Measurements from ENCODE around the gene GNAI2.

Gene GNAI2

DNA sequence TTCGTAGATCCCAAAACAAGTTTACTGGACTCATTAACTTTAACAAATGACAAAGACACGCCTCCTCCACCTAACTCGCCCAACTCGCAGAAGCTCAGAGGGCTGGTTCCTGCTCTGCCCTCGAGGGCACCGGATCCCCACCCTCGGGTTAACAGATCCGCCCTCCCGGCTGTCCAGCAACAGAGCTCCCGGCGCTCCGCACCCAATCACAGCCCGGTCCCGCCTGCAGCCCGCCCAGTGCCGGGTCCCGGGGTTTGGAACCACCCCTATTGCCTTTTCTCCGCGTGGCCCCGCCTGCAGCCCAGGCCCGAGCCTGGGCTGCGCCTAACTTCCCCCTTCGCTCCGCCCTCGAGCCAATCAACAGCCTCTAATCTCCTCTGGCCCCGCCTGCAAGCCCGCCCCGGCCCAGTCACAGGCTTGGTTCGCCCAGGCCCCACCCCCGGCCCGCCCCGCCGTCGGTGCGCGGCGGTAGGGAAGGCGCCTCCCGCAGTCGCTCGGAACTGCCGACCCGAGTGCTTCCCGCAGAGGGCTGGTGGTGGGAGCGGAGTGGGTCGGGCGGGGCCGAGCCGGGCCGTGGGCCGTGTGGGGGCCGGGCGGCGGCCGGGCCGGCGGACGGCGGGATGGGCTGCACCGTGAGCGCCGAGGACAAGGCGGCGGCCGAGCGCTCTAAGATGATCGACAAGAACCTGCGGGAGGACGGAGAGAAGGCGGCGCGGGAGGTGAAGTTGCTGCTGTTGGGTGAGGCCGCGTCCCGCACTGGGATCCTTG lies at the start of gene GNAI2:
TSS of gene GNAI2 (plus strand) at position 489 of the 768 bp plus-strand sequence. CDS start at position 621, 132 bp downstream.
- DNase-seq: peak; percentile 99

DNA sequence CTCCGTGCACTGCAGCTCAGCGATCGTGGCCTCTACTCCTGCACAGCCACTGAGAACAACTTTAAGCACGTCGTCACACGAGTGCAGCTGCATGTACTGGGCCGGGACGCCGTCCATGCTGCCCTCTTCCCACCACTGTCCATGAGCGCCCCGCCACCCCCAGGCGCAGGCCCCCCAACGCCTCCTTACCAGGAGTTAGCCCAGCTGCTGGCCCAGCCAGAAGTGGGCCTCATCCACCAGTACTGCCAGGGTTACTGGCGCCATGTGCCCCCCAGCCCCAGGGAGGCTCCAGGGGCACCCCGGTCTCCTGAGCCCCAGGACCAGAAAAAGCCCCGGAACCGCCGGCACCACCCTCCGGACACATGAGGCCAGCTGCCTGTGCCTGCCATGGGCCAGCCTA lies 48.3 kb upstream of the GNAI2 start:
- DNase-seq: no peak

DNA sequence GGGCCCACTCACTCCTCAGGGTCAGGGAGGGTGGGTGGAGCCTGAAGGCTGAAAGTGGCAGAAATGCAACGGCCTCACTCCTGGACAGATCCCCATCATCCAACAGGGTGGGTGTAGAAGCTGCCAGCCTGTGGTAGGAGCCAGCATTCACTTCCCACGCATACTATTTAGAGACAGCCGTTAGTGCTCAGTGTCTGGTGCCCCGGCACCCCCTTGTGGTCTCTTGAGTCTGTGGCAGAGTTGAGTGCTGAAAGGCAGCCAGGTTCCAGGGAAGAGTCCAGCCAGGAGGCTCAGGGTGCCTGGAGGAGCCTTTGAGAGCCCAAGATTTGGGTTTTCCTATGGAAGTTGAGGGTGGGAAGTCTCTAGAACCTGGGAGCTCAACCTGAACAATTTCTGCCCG lies 46.7 kb upstream of the GNAI2 start:
- DNase-seq: peak; percentile 34

DNA sequence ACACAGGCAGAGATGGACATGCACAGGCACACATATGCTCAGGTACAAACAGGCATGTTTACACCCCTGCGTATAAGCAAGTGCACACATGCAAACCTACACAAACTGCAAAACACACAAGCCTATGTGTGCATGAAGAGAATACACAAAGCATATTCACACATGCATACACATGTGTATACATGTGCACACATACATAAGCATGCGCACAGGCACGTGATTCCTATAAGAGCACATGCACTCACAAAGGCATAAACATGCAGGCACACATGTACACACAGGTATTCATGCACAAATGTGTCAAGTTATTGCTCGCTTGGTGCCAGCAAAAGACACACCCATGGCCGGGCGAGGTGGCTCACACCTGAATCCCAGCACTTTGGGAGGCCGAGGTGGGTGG lies 46.0 kb upstream of the GNAI2 start:
- no peak for DNase-seq

DNA sequence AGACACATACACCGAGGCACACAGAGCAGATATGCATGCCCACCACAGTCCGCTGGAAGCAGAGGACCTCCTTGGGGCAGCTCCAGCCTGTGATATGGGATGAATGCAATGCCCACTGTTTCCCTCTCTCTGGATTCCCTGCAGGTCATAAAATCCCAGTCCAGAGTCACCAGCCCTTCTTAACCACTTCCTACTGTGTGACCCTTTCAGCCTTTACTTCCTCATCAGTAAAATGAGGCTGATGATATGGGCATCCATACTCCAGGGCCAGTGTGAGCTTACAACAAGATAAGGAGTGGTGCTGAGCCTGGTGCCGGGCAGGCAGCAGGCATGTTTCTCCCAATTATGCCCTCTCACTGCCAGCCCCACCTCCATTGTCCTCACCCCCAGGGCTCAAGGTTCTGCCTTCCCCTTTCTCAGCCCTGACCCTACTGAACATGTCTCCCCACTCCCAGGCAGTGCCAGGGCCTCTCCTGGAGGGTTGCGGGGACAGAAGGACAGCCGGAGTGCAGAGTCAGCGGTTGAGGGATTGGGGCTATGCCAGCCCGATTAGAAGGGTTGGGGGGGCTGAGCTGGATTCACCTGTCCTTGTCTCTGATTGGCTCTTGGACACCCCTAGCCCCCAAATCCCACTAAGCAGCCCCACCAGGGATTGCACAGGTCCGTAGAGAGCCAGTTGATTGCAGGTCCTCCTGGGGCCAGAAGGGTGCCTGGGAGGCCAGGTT lies 44.9 kb upstream of the GNAI2 start, which contains the start of gene GNAT1:
TSS of gene GNAT1 (plus strand) at position 675 of the 725 bp plus-strand sequence. CDS start 116 bp downstream, outside the sequence.
- DNase-seq: no peak

DNA sequence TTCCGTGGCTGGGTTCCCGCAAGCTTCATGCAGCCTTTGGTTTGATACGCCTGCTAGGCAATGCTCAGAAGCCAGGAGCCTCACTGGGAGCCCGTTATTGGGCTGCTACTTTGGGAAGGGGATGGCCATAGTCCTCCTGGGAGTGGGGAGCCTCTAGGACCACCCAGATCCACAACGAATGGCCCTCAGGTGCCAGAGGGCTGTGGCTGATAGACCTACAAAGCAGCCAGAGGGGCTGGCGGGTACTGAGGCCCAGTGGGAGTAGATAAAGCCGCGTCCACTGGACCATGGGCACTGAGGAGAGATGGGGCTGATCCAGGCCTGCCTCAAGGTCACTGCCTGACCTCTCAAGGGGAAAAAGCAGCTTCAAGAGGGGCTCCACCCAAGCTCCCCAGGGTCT lies 43.9 kb upstream of the GNAI2 start:
- DNase-seq: no peak

DNA sequence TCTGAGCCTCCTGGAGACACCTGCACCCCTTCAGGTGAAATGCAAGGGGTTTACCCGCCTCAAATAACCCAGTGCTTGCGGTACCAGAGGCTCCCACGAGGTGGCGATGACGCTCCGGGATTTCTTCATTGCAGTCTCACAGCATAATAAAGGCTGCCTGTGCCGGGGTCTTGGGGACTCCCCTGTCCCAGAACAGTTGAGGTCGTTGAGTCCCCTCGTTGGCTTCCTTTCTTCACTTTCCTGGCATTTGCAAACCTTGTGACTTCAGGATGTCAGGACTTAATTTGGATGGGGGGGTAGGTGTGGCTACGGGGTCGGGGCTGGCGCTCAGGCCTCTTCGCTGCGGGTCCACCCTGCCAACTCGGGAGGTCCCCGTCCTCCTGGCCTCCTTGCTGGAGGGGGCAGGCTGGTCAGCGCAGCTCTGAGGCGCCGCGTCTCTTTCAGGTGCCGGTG lies 43.3 kb upstream of the GNAI2 start:
- DNase-seq: peak; percentile 86

DNA sequence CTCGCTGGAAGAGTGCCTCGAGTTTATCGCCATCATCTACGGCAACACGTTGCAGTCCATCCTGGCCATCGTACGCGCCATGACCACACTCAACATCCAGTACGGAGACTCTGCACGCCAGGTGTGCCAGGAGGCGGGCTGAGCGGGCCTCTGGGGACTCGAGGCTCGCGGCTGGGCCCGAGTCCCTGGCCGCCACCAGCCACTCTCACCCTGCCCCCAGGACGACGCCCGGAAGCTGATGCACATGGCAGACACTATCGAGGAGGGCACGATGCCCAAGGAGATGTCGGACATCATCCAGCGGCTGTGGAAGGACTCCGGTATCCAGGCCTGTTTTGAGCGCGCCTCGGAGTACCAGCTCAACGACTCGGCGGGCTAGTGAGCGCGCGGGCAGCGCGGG lies 42.7 kb upstream of the GNAI2 start:
- no peak for DNase-seq

DNA sequence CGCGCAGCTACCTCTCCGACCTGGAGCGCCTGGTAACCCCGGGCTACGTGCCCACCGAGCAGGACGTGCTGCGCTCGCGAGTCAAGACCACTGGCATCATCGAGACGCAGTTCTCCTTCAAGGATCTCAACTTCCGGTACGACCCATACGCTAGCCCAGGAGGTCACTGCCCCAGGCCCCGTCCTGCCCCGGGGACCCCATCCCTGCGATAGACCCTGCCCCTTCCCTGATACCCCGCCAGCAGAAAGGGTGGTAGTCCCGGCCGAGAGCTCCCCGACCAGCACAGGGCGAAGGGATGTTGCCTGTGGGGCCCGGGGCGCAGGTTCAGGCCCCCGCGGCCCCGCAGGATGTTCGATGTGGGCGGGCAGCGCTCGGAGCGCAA lies 42.3 kb upstream of the GNAI2 start:
- no peak for DNase-seq

DNA sequence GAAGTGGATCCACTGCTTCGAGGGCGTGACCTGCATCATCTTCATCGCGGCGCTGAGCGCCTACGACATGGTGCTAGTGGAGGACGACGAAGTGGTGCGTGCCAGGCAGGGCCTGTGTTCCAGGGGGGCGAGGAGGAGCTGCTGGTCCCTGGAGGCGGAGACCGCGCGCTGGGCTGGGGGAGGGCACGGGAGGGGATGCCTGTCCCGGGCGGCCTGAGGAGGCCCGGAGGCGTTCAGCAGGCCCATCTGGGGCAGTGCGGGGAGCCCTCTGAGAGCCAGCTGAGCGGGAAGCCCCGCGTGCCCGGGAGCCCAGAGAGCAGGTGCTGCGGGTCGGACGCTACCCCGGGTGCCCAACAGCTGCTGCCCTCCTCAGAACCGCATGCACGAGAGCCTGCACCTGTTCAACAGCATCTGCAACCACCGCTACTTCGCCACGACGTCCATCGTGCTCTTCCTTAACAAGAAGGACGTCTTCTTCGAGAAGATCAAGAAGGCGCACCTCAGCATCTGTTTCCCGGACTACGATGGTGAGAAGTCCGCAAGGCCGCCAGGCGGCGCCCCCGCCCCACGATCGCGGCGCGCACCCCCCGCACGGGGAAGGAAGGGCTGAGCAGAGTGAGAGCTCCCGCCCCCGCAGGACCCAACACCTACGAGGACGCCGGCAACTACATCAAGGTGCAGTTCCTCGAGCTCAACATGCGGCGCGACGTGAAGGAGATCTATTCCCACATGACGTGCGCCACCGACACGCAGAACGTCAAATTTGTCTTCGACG lies 41.7 kb upstream of the GNAI2 start:
- DNase-seq: peak; percentile 82

DNA sequence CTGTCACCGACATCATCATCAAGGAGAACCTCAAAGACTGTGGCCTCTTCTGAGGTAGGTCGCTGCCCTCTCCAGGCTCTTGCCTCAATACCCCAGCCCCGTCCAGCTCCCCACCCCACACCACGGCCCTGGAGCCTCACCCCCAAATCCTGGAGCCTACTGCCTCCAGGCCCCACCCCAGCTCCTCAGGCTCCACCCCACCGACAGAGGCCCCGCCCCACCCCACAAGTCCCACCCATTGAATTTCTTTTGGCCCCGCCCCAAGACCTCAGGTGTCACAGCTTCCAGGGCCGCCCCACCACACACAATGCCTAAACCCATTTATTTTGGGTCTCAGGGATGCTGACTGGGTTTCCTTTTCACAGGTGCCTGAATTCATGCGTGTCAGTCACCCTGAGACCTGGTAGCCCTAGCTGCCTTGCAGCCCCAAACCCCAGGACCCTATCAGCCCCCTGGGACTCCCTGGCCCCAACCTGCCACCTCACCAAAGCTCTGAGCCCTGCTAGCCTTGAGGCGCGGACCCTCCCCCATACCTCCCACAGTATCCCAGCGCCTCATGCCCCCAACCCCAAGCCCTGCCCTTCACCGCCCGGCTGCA lies 41.0 kb upstream of the GNAI2 start:
- peak; percentile 34 for DNase-seq

DNA sequence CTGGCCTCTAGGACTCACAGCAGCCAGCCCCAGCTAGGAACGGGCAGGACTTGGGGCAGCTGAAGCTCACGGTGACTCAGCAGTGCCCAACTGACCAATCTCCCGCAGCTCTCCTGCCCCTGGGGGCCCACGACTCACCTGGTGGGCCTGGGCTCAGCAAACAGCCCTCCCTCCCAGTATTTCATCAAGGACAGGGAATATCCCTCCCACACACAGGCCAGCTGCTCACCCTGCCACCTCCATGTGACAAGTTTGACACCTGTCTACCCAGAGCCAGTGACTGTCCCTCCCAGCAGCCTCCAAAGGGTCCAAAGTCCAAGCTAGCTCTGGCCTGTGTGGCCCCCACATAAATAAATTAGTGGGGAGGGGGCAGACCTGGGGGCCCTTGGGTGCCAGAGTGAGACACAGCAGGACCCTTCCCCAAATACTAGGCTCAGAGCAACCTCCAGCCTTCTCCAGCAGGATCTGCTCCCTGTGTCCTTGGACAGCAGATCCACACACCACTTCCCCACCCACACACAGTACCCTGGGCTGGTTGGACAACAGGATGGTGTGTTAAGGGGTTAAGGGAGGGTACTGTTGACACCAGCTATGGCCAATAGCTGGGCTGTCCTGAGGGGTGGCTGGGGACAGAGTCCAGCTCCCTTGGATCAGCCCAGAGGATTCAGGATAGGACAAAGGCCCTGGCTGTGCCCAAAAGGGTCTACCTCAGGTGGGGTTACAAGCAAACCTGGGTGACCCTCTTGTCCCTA lies 40.3 kb upstream of the GNAI2 start:
- no peak for DNase-seq

DNA sequence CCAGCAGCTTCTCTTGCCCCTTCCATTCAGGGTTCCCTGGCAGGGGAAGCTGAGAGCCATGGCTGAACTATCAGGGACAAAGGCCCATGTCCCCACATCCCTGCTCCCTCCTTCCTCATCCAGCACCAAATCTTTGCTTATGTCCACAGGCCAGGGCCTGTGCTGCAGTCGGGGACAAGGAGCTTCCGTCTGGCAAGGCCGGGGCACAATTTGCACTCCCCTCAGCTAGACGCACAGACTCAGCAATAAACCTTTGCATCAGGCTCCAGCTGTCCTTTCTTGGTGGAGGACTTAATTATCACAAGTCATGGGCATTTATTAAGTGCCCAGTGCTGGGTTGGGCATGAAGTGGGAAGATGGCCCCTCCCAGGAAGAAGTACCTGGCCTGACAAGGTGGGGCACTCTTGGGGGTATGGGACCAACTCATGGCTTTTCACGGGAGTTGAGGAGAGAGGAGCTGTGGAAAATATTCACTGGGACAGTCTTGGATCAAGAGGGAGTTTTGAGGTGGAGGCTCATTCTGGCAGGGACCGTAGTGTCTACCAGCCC lies 39.7 kb upstream of the GNAI2 start:
- no peak for DNase-seq

DNA sequence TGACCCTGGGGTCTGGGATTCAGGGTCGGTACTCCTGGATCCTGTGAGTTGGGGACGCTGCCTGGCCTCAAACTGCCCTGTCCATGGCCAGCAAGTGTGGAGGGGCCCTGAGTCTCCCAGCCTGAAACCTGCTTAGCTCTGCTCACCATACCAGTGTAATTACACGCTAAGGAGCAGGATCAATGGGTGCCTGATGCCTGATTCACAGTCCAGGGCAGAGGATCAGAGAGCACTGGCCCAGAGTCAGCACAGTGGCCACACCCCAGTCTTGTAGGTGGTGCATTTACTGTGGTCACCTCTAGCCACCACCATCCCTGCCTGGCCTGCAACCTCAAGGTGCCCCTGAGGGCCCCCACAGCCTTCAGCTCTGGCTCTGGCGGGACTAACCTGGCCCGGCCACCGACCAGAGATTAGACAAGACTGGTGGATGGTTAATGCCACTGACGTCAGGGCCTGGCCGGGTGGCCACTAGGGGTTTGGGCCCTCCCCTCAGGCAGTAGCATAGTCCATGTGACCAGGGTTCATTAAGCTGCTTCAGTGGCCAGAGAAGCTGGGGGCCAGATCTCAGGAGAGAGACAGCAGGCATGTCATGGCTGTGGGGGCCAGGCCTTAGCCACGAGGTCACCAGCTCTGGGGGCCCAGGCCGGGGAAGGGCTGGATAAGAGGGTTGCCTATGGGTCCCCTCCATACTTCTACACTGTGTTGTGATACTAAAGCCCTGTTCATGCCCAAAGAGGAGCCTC lies 34.3 kb upstream of the GNAI2 start:
- no peak for DNase-seq

DNA sequence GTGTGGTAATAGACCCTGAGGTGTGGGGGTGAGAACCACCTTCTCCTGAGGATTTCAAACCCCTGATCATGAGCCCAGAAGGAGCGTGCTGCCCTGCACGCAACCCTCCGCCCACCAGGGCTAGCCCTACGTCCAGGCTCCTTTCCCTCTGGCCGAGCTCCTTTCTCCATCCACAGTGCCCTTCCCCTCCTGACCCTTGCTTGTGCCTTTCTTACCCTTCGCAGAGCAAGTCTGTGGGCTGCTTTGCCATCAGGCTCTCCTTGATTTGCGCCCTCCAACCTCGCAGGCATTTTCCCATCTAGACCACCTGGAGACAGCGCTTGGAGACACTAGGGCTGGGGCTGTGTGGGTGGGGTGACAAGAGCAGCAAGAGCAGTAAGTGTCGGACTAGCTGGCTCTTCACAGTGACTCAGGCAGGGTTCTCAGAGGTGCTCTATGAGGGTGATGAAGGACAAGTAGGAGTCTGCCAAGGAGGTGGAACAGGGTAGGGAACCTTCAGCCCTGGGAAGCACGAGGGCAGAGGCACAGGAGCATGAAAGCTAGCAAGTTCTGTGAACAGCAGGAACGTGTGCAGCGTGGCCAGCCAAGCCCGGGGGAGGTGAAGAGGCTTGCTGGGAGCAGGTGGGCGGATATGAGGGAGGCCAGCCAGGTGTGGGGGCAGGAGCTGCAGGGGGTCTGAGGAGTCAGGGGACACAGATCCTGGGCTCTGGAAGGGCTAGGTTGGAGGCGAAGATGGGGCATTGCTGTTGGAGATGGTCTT lies 33.5 kb upstream of the GNAI2 start:
- no peak for DNase-seq

DNA sequence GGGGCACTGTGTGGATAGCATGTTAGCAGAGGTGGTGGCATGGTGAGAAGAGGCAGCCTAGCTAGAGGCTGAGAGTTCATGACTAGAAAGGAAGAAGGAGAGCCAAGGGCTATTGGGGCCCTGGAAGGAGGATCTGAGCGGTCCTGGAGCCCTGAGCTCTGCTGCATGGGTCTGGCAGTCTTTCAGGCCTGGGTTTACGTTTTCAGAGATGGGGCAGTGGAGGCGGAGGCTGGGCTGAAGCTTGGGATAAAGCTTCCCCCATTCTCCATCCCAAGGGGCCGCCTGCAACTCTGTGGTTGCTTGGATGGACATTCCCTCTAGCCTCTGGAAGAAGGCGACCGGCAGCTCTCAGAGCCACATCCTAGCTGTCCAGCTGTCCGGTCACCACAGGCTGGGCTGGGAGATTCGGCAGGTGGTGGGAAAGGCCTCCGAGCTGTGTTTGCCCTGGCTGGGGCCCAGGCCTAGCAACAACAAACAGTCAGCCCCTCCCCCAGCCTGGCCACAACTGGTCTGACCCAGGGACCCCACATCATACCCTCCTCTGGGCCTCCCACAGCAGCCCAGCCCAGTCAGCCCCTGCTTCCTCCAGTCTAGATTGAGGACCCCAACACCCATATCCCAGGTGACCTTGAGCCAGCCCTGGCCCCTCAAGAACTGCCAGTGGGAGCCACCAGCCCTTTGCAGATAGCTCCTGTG lies 32.7 kb upstream of the GNAI2 start:
- no peak for DNase-seq

DNA sequence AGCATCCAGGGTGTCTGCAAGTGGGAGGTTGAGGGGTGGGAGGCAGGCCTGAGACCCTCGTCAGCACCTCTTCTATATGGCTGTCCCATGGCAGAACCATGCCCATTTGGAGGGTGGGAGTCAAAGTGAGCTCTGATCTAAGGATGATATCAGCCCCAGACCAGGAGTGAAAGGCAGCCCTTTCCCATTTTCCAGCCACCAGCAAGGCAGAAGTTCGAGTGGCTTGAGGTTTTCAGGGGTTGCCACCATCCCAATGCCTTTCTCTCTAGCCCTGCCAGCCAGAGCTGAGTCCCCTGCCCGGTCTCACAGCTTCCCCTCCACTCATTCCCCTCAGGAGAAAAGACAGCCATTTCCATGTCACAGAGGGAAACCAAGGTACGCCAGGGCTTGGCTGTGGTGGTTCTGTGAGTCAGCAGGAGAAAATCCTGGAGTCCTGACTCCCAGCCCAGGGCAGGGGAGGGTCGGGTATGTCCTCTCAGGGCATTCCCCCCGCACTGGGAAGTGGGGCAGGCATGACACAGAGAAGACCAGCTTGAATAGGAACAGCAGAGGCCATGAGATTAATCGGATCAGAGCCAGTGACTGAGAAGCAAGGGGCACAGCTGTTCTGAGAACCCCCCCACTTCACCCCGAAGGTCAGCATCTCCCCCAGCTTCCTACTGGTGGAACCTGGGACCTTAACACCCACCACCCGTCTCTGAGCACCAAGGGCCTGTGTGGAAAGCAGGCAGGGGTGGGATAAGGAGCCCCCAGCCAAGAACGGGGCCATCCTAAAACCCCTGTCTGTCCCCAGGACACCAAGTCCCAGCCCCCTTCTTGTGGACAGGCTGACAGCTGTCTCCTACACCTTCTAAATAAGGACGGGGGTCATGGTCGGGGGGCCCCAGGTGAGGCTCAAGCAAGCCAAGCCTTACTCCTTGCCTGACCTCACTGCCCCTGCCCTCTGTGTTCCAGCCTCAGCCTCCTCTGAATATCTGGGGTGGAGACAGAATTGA lies 31.9 kb upstream of the GNAI2 start:
- no peak for DNase-seq

DNA sequence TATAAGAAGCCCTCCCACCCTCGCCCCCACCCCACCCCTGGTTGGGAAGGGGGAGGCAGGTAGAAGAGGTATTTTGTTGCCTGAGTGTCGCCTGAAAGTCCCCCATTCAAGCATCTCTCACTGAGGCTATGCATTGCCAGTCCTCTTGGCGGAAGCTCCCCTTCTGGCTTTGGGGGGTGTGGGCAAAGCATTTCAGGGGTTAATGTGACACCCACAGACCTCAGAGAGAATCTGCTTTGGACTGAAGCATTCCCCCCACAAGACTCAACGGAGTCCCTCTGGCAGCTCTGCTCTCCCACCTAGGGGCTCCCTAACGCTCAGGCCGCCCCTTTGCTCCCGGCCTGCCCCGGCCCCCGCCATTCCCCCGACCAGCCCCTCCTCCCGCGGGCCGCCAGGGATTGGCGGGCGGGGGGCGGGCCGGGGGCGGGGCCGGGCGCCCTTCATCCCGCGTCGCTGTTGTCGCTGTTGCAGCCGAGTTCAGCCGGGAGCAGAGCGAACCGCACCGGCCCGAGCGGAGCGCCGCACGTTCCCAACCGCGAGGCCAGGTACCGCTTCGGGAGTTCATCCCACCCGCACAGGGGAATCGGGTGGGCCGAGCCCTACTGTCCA lies 31.1 kb upstream of the GNAI2 start, which contains the start of gene SLC38A3:
TSS of gene SLC38A3 (plus strand) at position 468 of the 609 bp plus-strand sequence. CDS start 8,929 bp downstream, outside the sequence.
- no peak for DNase-seq

Measured in stimulated activated CD4-positive, alpha-beta T cell treated with anti-CD3 and anti-CD28 coated beads, Interleukin-4, amount 100 ng/mL, for 24 hours (primary cell).